Stimulated activated CD8-positive, alpha-beta memory T cell treated with anti-CD3 and anti-CD28 coated beads, Interleukin-15, amount 100 ng/mL, for 24 hours (primary cell): Measurements from ENCODE around the gene AFAP1L2.
"Not testable (repeated sequence)": the region's sequence is repeated elsewhere in the genome, so short reads cannot be mapped to it uniquely, and the experiment has no call there.

Experiments
- DNase-seq: peaks from one replicate; pipeline ENCODE4 v3.0.0-alpha.2; 2020; ENCODE audit warnings: low read depth

The AFAP1L2 gene

DNA sequence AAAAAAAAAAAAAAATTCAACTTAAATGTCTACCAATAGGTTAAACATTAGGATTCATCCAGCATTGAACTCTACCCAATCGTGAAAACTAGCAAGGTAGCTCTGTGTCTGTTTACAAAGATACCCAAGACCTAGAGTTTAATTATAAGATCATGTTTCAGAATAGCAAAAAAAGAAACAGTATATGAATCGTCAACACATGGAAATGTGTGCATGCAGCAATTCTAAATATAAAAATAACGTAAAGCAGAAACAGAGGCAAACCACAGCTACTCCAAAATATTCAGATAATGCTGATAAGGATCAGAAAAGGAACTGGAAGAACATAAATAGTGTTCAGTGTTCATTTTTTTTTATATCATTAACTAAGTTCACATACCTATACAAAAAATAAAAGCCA, 68.7 kb downstream of the AFAP1L2 start:
- no peak for DNase-seq

DNA sequence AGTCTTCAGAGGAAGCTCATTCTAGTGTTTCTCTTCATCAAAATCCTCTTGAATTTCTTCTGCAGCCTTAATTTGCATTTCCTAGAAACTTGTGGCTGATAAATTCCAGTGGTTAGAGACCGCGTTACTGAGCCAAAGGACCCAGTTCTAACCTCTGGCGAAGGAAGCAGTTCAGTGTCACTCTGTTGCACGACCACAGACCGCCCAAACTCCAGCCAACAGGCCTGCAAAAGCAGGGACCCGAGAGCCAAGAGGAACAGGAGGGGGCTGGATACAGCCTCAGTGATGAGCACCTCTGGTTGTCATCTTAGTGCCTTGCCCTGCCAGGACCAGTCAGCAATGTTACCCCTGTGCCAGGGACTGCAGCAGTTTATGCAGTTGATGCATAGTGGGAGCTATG, 70.0 kb downstream of the AFAP1L2 start:
- no peak for DNase-seq

DNA sequence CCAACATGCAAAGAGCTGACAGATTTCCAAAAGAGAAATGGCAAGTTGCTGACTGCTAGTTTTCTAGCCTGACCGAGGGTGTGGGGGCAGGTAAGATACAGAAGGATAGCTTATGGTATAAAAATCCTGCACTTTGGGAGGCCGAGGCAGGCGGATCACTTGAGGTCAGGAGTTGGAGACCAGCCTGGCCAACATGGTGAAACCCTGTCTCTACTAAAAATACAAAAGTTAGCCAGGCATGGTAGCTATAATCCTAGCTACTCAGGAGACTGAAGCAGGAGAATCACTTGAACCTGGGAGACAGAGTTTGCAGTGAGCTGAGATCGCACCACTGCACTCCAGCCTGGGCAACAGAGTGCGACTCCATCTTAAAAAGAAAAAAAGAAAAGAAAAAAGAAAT, 70.9 kb downstream of the AFAP1L2 start:
- not testable (repeated sequence) for DNase-seq

DNA sequence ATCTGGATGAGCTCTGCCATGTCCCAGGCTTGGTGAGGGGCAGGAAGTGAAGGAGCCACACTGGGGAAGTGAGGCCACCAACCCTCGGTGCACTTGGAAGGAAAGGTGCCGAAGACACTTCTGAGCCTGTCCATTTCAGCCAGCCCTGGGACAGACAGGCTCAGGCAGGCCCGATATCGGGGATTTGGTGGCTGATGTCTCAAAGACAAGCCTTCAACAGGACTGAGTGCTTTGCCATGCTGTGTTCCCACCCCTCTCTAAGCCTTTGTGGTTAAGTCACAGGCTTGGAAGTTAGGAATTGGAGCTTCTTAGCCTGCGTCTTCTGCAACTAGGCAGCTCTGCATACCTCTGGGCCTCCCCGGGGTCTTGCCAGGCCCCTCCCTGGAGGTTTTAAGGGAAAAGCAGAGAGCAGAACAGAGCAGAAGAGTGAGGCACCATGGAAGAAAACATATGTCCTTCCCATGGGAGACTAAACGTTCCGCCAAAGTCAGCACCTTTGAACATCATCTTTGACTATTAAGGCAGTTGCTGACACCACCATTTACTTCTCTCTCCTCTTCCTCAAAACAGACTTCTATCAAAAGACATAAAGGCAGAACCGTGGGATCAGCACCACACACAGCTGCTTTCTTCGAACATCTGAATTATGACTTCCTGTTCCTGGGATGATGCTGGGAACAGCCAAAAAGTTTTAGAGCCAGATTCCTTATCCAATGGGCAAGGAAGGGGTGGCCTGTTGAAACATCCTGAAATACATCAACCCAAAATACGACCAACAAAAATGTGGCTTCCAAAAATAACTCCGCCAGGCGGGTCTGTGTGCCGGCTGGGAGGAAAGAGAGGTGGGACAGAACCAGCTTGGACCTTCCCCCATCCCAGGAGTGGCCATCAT, 71.8 kb downstream of the AFAP1L2 start:
- DNase-seq, result no peak

DNA sequence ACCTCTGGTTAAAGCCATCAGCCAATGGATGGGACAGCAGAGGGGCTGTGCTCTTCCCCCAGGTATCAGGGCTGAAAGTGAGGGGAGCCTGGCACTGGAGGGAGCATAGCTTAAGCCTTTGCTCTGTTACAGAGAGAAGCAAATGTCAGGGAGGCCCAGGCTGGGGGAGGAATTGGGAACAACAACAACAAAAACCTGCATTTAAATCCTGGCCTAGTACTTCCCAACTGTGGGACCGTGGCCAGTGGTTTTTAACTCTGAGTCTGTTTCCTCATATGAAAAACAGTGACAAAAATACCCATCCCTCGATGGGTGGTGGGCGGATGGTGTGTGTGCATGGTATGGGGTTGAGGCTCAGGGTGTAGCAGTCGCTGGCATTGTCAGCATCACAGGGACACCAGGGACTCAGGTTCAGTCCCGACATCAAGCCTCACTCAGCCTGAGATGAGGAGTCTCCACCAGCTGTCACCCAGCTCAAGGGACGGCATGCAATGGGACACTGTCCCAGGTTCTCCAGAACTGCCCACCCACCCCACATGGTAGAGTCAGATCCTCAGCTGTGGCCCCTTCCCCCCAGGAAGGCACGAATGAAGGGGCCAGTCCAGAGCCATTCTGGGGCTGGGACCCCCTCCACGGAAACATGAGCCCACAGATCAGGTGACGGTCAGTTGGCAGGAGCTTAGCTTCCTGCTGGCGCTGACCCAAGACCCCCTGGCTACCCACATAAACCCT, 74.5 kb downstream of the AFAP1L2 start:
- no peak for DNase-seq

DNA sequence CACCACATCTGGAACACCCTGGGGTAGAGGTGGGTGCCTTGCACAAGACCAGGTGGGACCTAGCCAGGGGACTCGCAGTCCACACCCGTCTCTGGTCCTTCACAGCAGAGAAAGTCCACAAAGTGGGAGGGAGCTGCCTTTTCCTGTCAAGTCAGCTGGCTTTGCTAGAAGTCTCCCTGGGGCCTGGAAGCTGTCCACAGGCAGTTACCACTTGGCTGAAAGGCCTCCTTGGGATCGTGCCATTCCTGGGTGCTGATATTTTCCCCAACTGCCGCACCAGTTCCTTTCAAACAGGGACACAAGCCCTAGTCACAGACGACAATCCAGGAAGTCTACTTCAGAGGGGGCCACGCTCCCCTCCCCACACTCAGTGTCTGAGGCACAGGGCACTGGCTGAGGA, 75.4 kb downstream of the AFAP1L2 start:
- DNase-seq, result no peak

DNA sequence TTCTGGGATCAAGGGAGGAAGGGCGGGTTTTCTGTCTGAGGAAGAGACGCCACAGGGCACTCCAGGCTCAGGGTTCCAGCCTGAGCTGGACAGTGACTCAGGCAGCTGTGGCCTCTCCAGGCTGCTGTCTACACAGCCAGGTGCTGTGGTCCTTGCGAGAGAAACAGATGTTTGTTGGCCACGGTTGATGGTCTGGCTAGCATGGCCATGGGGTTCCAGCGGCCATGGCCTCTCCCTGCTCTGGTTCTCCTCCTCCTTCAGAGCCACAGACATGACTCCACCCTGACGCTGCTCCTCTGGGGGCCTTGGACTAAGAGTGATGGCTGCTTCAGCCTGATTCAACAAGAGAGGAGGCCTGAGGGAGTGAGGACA, 75.9 kb downstream of the AFAP1L2 start:
- DNase-seq, result no peak

DNA sequence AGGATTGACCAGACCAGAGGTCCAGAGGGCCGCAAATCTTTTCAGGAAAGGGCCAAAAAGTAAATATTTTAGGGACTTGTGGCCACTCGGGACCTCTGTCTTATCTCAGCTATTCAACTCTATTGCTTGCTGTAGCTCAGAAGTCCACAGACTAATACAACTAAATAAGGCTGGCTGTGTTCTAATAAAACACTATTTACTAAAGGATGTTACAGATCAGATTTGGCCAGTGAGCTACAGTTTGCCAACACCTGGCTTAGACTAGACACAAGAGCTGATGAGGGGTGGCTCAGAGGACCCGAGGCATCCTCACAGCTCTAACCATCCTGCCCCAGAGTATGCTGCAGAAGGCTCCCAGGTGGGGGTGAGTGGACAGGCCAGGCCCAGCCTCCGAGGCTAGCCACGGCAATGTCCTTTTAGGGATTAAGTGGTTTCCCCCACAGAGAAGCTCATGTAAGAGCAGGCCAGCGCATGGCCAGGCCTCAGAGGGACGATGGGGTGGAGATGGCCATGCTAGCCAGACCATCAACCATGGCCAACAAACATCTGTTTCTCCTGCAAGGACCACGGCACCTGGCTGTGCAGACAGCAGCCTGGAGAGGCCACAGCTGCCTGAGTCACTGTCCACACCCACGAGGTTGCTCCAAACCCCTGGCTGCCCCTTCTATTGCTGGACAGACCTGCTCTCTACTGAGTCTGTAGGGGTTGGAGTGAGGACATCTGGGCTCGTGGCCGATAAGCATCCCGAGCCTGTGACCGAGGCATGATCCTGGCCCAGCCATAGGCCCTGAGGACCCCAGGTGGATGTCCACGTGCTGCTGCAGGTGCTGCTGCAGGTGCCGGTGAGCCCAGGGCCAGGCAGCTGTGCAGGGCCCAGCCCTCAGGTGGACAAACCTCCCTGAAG, 76.5 kb downstream of the AFAP1L2 start:
- DNase-seq, result no peak

DNA sequence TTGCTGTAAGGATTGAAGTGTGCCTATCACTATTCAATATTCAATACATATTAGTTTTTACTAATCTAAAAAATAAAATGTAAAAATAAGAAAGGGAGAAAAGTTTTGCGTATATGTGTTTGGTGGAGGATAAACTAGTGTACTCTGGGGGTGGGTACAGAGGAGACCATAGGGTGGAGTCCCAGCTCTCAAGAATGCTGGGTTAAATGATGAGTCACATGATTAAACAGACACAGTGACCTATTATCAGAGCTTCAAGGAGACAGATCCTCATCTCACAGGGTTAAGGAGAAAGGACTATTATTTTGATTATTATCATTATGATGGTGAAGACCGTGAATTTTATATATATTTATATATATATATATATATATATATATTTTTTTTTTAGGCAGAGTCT, 77.5 kb downstream of the AFAP1L2 start:
- DNase-seq, result no peak

DNA sequence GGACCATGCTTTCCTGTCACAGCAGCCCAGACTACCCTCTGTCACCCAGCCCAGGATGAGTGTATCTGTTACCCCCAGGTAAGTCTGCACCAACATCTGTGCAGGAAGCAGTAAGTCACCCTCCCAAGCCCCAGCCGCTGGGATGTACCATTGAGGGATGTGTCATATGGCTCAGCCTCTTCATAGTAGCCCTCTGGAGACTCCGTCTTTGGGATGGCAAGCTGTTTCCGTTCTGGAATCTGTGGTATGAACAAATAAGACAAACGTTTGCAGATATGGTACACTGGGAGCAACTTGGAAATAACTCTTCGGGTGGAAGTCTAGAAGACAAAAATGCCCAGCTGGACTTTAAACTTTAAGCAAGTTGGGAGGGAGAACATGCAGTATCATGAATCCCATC, 81.3 kb downstream of the AFAP1L2 start:
- DNase-seq, result no peak

DNA sequence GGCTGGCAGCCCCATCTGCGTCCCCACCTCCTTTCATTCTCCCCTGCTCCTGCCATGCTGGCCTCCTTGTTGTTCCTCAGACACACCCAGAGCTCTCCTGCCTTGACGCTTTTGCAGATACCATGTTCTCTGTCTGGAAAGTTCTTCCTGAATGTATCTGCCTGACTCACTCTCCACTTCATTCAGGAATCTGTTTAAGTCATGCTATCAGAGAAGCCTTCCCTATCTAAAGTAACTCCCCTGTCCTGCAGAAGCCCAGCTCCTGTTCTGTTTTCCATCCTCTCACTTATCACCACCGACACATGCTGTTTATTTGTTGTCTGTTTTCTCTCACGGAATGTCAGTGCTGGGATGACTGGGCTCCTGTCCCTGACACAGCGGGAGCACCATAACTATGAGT, 82.0 kb downstream of the AFAP1L2 start:
- DNase-seq, result no peak

DNA sequence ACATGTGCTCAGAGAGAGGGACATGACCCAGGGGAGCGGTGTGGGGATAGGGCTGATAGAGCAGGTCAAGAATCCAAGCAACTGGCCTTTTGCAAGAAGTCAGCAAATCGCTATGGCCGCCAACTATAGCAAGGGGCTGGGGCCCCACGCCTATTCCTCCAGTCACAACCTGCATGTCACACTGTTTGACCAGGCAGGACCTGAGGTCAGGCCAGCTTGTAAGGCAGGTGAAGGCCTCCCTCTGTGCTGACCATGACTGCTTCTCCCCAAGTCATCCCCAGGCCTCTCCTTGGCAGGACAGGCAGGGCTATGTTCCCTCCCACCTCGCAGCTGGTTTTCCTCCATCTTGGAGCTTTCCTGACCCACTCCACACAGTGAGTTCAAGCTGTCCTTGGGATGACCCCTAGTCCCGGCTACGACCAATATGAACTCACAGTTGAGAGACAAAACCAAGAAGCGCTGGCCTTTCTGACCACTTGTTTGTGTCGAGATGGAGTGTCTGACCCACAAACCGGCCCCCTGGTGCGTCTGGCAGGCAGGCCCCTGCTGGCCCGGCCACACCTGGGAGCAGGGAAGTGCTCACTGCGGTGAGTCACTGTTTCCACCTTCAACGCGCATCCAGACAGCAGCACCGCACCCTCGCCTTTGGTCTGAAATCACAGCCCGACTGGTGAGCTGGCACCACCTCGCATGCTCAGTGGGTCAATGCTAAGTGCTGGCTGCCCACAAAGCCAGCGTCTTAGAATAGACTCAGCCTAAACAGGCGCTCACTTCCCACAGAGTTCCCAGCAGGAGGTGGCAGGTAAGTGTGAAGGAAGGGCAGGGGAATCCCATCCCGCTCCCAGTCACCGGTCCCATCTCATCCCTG, 83.8 kb downstream of the AFAP1L2 start:
- DNase-seq, result no peak

DNA sequence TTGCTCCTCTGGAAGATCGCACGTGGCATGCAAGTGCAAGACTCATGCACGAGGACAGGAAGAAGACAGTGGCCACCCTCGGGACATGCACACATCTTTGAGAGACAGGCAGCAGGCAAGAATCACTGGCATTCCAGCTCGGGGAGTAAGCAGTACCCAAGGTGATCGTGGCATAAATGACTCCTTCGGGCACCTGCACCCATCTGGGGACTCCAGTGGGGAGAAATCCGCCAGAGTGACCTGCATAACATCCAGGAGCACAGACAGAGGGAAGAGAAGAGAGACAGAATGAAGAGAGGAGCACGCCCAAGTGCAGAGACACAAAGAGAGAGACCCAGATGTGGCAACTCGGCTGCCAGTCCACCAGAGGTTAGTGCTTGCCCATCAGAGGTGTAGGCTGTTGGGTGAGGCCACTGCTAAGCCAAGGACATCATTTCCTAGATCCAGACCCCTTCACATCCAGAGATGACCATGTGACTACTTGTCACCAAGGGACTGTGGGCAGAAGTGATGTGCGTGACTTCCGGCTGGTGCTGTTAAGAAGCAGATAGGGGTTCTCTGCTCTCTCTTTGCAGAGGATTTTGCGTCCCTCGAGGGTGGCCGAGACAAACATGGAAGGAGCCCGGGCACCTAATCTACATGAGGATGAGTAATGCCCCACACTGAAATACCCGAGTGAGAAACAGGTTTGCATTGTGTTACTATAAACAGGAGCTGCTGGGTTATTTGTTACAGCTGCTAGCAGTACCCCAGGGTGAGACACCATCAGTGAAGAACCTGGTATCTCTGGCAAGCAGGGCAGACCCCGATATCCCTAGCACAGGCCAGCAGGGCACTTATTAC, 84.7 kb downstream of the AFAP1L2 start:
- no peak for DNase-seq

DNA sequence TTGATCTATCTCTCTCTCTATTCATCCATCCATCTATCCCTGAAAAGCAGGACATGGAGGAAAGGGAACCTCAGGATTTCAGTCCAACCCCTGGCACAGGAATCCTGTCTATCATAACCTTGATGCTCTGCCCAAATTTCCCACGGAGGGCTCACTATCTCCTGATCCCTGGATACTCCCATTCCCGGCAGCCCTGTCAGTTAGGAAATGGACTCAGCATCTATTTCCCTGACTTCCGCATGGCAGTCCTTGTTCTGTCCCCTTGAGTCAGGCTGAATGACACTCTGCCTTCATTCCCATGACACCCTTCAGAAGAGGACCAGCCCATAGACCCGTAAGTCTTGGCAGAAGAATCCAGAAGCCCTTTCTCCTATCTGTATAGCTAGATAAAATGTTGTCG, 87.6 kb downstream of the AFAP1L2 start:
- DNase-seq, result no peak

DNA sequence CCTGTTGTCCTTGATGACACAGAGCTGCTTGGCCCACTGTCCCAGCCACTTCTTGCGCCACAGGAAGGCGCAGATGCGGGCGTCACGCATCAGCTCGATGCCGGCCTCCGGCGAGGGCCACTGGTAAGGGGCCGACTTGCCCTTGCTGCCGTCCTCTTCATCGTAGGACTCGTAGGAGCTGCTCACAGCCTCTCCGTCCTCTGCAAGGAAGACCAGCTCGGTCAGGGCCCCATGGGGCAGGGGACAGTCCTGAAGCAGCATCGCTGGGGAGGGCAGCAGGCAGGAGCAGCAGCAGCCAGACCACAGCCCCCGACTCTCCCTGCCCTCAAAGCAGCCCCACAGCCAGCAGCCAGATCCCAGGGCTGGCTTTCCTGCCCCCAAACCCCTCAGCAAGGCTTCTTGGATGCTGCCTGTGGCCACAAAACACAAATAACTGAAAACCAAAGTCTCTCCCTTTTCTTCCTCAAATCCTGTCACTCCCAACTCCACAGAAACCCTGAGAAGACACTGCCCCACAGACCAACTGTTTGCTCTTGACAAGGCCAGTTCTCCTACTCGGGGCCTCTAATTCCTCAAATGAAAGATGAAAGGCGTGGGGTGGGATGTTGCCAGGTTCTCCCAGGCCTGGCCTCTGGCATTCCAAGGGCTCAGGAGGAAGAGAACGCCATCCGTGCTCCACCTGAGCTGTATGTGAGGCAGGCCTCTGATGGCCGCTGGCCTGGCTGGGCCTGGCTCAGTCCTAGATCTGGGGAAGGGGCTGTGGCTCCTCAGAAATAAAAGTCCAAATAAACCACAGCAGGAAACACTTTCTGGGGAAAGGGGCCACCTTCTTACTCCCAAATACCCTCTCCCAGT, 88.5 kb downstream of the AFAP1L2 start:
- no peak for DNase-seq

DNA sequence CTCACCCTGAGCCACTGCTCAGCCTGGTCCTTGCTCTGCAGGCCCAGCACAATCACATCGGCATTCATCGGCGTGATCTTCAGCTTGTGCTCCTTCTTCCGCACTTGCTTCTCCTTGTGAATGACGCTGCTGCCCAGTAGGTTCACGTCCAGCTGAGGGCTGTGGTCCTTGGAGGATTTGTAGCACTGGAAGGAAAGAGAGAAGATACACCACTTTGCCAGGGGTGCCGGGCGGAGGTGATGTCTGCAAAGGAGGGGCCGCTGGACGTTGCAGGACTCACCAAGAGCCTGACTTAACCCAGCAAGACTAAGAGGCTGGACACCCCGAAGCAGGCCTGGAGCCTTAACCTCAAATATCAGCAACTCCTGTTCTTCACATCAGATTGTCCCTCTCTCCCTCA, 90.4 kb downstream of the AFAP1L2 start:
- no peak for DNase-seq

DNA sequence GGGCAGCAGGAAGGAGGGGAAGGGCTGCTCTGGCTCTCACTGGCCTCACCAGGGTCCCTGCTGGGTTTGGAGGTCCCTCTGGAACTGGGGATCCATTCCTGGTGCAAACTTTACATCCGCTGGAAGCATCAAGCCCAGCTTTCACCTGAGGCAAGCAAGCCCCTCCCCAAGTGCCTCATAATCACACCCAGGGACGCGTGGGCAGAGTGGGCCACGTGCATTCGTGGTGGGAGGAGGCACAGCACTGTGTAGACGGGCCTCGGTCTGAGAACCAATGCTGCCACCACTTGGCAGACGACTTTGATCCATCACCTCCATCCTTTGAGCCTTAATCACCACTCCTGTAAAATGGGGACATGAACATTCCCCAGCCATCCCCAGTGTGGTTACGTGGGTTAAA, 91.2 kb downstream of the AFAP1L2 start:
- no peak for DNase-seq

DNA sequence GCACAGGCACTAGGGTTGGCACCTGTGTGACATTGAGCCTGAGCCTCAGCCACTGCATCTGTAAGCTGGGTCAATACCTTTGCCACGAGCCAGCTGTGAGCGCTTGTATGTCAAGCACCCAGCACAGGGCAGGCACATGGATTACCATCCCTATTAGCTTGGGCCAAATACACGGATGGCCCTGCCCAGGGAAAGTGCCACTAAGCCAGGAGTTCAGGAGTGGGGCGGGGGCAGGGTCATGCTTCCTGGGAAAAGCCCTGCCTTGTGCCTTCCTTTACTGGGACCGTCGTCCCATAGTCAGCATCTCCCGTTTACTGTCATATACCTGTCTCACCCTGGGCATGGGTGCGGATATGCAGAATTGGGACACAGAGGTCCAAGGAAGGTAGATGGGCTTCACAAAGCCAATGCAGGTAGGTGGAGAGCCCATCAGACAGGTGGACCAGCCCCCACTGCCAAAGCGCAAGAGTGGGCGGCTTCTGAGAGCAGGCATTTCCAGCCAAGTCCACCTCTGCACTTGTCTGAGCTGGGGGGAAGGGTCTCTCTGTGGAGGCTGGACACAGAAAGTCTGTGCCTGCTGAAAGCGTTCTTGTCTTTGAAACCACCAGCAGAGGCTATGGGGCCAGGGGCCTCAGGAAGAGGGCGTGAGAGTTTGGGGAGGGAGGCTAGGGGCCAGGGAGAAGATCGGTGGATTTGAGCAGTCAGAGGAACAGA, 92.6 kb downstream of the AFAP1L2 start:
- no peak for DNase-seq

DNA sequence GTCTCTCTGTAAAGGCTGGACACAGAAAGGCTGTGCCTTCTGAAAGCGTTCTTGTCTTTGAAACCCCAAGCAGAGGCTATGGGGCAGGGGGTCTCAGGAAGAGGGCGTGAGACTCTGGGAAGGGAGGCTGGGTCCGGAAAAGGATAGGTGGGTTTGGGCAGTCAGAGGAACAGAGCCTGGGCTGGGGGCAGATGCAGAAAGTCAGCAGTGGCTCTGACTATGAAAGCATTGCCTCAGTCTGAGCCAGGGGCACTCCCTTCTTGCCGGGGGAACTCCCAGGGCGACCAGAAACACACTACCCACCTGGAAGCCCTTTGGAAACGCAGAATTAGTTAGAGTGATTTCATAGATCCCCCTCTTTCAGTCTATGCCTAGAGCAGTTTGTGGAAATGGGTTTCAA, 93.3 kb downstream of the AFAP1L2 start:
- no peak for DNase-seq
